Measurements from ENCODE around the gene SERPINF2.
"Not testable (repeated sequence)": the region's sequence is repeated elsewhere in the genome, so short reads cannot be mapped to it uniquely, and the experiment has no call there.

SERPINF2 gene

DNA sequence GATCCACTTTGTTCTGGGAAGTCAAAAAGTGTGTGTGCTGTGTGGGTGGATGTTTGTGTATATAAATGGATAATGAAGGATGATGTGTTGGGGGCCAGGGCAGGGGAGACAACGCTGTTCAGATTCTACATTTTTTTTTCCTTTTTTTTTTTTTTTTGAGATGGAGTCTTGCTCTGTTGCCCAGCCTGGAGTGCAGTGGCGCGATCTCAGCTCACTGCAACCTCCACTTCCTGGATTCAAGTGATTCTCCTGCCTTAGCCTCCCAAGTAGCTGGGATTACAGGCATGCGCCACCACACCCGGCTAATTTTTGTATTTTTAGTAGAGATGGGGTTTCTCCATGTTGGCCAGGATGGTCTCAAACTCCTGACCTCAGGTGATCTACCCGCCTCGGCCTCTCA lies 22.0 kb downstream of the SERPINF2 start:
- DNase-seq = not testable (repeated sequence)

- DNase-seq = no peak
Measured at GRCh38 chr17:1765576-1765975, 22.9 kb downstream of the SERPINF2 start.

GRCh38 chr17:1766382-1767135 lies 23.9 kb downstream of the SERPINF2 start:
- DNase-seq = no peak

GRCh38 chr17:1767358-1767757 lies 24.7 kb downstream of the SERPINF2 start:
- DNase-seq = no peak

DNA sequence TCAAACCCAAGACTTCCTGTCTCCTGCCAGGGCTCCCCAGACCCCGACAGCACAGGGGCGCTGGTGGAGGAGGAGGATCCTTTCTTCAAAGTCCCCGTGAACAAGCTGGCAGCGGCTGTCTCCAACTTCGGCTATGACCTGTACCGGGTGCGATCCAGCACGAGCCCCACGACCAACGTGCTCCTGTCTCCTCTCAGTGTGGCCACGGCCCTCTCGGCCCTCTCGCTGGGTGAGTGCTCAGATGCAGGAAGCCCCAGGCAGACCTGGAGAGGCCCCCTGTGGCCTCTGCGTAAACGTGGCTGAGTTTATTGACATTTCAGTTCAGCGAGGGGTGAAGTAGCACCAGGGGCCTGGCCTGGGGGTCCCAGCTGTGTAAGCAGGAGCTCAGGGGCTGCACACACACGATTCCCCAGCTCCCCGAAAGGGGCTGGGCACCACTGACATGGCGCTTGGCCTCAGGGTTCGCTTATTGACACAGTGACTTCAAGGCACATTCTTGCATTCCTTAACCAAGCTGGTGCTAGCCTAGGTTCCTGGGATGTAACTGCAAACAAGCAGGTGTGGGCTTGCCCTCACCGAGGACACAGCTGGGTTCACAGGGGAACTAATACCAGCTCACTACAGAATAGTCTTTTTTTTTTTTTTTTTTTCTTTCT lies 27.3 kb downstream of the SERPINF2 start:
- no peak for DNase-seq

DNA sequence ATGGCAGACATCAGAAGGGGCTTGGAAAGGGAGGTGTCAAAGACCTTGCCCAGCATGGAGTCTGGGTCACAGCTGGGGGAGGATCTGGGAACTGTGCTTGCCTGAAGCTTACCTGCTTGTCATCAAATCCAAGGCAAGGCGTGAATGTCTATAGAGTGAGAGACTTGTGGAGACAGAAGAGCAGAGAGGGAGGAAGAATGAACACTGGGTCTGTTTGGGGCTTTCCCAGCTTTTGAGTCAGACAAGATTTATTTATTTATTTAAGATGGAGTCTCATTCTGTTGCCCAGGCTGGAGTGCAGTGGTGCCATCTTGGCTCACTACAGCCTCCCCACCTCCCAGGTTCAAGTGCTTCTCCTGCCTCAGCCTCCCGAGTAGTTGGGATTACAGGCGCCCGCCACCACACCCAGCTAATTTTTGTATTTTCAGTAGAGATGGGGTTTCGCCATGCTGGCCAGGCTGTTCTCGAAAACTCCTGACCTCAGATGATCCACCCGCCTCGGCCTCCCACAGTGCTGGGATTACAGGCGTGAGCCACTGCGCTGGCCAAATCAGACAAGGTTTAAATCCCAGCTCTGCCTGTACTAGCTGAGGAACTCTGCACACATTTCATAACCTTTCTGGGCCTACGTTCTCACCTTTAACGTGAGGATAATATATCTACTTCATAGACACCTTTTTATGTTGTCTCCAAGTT lies 30.5 kb downstream of the SERPINF2 start:
- not testable (repeated sequence) for DNase-seq

GRCh38 chr17:1773696-1774181 lies 31.1 kb downstream of the SERPINF2 start:
- no peak for DNase-seq

GRCh38 chr17:1774390-1775176 lies 31.9 kb downstream of the SERPINF2 start:
- DNase-seq = no peak

DNA sequence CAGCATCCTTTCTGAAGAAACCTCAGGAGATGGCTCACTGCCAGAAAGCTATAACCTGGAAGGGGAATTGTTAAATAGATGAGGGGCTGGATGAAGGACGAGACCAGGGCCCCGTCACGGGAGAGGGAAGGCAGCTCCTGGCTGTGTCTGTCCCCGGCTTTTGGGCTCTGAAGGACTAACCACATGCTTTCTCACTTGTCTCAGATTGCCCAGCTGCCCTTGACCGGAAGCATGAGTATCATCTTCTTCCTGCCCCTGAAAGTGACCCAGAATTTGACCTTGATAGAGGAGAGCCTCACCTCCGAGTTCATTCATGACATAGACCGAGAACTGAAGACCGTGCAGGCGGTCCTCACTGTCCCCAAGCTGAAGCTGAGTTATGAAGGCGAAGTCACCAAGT lies 33.7 kb downstream of the SERPINF2 start:
- no peak for DNase-seq

GRCh38 chr17:1776857-1777256 lies 34.2 kb downstream of the SERPINF2 start:
- no peak for DNase-seq

- DNase-seq = no peak
Measured at GRCh38 chr17:1779571-1780131, 37.0 kb downstream of the SERPINF2 start.

DNA sequence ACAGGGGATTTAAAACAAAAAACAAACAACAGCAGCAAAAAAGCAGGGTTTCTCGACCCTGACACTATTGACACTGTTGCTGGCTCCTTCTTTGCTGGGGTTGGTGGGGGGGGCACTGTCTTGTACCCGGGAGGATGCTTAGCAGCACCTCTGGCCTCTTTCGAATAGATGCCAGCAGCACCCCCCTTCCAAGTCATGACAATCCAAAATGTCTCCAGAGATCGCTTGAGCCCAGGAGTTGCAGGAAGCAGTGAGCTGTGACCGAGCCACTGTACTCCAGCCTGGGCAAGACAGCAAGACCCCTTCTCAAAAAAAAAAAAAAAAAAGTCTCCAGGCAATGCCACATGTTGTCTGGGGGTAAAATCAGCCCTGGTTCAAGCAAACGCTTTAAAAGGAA lies 39.5 kb downstream of the SERPINF2 start:
- DNase-seq = no peak

- no peak for DNase-seq
Measured at GRCh38 chr17:1783271-1783670, 40.6 kb downstream of the SERPINF2 start.

DNA sequence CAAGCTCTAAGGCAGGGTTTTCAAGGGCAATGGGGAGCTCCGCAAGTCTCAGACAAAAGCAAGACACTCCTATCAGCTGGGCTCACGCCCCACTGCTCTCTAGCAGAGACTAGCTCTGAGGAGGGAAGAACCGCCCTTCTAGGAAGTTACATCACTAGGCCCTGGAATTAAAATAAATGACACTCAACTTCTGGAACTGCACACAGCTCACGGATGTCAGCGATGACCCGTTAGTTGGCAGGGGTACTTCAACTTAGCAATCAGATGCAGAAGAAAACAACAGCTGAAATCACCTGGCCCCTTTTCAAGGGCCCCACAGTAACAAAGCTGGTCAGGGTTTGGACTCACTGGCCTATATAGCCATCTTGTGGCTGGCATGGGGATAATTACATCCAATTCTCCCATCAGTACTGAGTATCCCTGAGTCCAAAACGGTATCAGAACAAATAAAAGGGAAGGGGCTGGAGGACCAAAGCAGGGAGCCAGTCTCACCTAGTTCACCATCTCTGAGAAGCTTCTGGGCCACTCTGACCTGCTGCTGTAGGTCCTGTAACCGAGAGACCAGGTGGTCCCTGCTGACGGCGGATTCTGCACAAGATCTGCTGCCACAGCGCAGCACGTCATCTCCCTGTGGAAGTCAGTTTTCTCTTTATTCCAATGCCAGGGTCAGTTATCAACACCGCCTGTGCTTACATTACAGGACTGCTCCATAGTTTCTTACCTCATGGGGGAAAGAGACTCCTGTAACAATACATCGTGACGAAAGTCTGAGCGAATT lies 41.4 kb downstream of the SERPINF2 start:
- DNase-seq = no peak

DNA sequence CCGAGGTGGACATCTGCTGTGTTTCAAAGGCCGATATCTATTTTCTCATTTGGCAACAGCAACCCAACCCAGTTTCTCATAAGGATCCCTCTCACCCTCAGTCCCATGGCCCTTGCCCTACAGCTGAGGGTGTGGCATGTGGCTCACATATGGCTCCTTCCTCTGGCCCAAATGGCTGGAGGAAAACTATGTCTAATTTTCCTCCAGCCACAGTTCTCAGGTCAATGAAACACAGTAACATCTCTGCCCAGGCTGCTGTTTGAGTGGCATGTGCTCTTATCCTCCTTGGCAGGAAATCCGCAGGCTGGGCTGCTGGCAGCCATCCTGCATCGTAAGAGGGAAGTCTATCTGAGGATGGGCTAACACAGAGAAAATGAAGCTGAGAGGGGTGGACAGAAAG lies 43.3 kb downstream of the SERPINF2 start:
- DNase-seq = no peak

GRCh38 chr17:1786708-1787107 lies 44.0 kb downstream of the SERPINF2 start:
- no peak for DNase-seq

GRCh38 chr17:1787301-1787902 lies 44.7 kb downstream of the SERPINF2 start:
- DNase-seq = no peak

DNA sequence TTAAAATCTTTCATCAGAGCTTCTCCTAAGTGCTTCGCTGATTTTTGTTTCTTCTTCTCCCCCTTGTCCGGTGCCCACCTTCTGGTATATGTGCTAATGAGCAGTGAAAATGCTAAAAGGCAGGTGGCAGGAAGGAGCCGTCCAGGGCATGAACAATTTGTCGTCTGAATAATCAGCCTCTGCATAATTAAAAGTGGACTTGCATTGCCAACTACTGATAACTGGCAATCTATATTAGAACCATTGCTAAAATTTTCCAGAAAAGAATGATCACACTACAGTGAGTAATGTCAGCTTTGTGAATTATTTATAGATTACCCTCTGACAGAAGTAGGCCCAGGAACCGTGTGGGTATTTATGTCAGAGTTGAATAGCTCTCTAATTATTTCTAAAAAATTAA lies 47.3 kb downstream of the SERPINF2 start:
- no peak for DNase-seq

GRCh38 chr17:1792495-1793446 lies 50.1 kb downstream of the SERPINF2 start:
- no peak for DNase-seq

DNA sequence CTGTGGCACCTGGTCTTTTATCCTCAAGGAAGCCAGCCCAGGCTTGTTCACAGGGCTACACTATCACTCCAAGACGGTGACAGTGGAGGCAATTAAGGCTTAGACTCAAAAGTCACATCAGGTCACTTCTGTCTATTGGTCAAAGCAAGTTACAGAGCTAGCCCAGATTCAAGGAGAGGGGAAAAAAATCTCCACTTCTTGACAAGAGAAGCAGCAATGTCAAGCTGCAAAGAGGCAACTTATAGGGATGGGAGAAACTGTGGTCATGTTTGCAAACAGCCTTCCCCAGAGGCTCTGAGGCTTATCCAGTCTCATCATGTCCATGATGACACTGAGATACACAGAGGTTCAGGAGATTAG lies 50.8 kb downstream of the SERPINF2 start:
- no peak for DNase-seq
